ENCODE measurements around the gene ZFAND3. TPM values are rescaled to one million over a fixed set of nuclear protein-coding genes. Genes with fewer than 3 reads are reported as not detected.

Gene ZFAND3
- total and polyA plus RNA-seq, 8 donors: 65.9 to 125 (median 118) TPM

- peak overlapping the region; percentile 97 to 99 for H3K27ac ChIP-seq
- peaks cover 35 to 61% of the 10 kb centered on the region in 2 donors for H3K4me1 ChIP-seq
- DNase-seq (no peak), ATAC-seq (no peak)
- no peak for TF ChIP-seq CTCF (IDR thresholded peaks at IDR 0.05)
- intact Hi-C loops (cut with DNase I): no loop called here
- H3K9me3 ChIP-seq: no peaks in the 10 kb centered on the region
- H3K36me3 ChIP-seq: no peaks in the 10 kb centered on the region
- H3K27me3 ChIP-seq: no peaks in the 10 kb centered on the region
- H3K4me3 ChIP-seq: peak overlapping the region; percentile 82 to 85
Observed at GRCh38 chr6:37820718-37821079, 1.2 kb downstream of the ZFAND3 start.

GRCh38 chr6:37821446-37821845 lies 1.9 kb downstream of the ZFAND3 start:
- intact Hi-C loops (cut with DNase I): no loop called here
- ATAC-seq (no peak), DNase-seq (no peak)
- TF ChIP-seq CTCF (IDR thresholded peaks at IDR 0.05): no peak
- no peaks in the 10 kb centered on the region for H3K9me3 ChIP-seq
- H3K27ac ChIP-seq: no peak overlapping the region
- no peaks in the 10 kb centered on the region for H3K36me3 ChIP-seq
- peak overlapping the region in 1 of 2 donors; percentile 11 for H3K4me3 ChIP-seq
- peaks cover 38 to 68% of the 10 kb centered on the region in 2 donors for H3K4me1 ChIP-seq
- no peaks in the 10 kb centered on the region for H3K27me3 ChIP-seq

- Histone ChIP-seq H3K4me1 (peaks cover 41 to 78% of the 10 kb centered on the region in 2 donors), H3K9me3 (no peaks in the 10 kb centered on the region), H3K27ac (no peak overlapping the region), H3K4me3 (no peak overlapping the region), H3K36me3 (no peaks in the 10 kb centered on the region), H3K27me3 (no peaks in the 10 kb centered on the region)
- peak in 1 of 4 donors; percentile 16 for DNase-seq
- peak; percentile 1 for ATAC-seq
- TF ChIP-seq CTCF (IDR thresholded peaks at IDR 0.05): no peak
- intact Hi-C loops (cut with DNase I): no loop called here
Observed at GRCh38 chr6:37822851-37823682, 3.5 kb downstream of the ZFAND3 start.

- intact Hi-C loops (cut with DNase I): no loop called here
- ATAC-seq (no peak), DNase-seq (no peak)
- H3K4me1 ChIP-seq: peaks cover 42 to 85% of the 10 kb centered on the region in 2 donors
- no peak overlapping the region for H3K27ac ChIP-seq
- H3K36me3 ChIP-seq: no peaks in the 10 kb centered on the region
- no peaks in the 10 kb centered on the region for H3K9me3 ChIP-seq
- no peak for TF ChIP-seq CTCF (IDR thresholded peaks at IDR 0.05)
- no peak overlapping the region for H3K4me3 ChIP-seq
- no peaks in the 10 kb centered on the region for H3K27me3 ChIP-seq
Observed at GRCh38 chr6:37824170-37824569, 4.6 kb downstream of the ZFAND3 start.

GRCh38 chr6:37826188-37826587 lies 6.7 kb downstream of the ZFAND3 start:
- H3K36me3 ChIP-seq: no peaks in the 10 kb centered on the region
- ATAC-seq: peak; percentile 11
- DNase-seq: peak in 1 of 4 donors; percentile 23
- peak overlapping the region in 1 of 2 donors; percentile 45 for H3K27ac ChIP-seq
- H3K9me3 ChIP-seq: no peaks in the 10 kb centered on the region
- no peak overlapping the region for H3K4me3 ChIP-seq
- intact Hi-C loops (cut with DNase I): no loop called here
- no peaks in the 10 kb centered on the region for H3K27me3 ChIP-seq
- TF ChIP-seq CTCF (IDR thresholded peaks at IDR 0.05): no peak
- peaks cover 36 to 92% of the 10 kb centered on the region in 2 donors for H3K4me1 ChIP-seq
